Retinal pigment epithelial cell (primary cell): ENCODE measurements around the gene CLCN4.

ENCODE experiments used
- DNase-seq: peaks from one replicate; pipeline ENCODE4 v3.0.0-alpha.2; 2010; ENCODE audit warnings: low read depth
- H3K4me3 ChIP-seq: 2 replicates; pipeline ENCODE4 v1.5.1; 2011; ENCODE audit warnings: mild to moderate bottlenecking, low read length, control low read depth, moderate library complexity
- CTCF ChIP-seq: conservative IDR thresholded peaks from 2 replicates; pipeline ENCODE4 v1.5.1; 2011; ENCODE audit warnings: low read depth, low read length, control low read depth, inconsistent platforms

Gene CLCN4

GRCh38 chrX:10239611-10240064, 82.9 kb downstream of the CLCN4 start:
- TF ChIP-seq CTCF = no peak
- no peak overlapping the region for H3K4me3 ChIP-seq
- no peak for DNase-seq

GRCh38 chrX:10240918-10241317, 84.1 kb downstream of the CLCN4 start:
- no peak overlapping the region for H3K4me3 ChIP-seq
- no peak for TF ChIP-seq CTCF
- no peak for DNase-seq

GRCh38 chrX:10242026-10242425, 85.3 kb downstream of the CLCN4 start:
- H3K4me3 ChIP-seq = no peak overlapping the region
- TF ChIP-seq CTCF = no peak
- no peak for DNase-seq

- no peak for DNase-seq
- no peak overlapping the region for H3K4me3 ChIP-seq
- TF ChIP-seq CTCF = no peak
Observed at GRCh38 chrX:10243106-10243505, 86.3 kb downstream of the CLCN4 start.

- no peak overlapping the region for H3K4me3 ChIP-seq
- TF ChIP-seq CTCF = no peak
- no peak for DNase-seq
Observed at GRCh38 chrX:10244915-10245622, 88.3 kb downstream of the CLCN4 start.

- H3K4me3 ChIP-seq = no peak overlapping the region
- no peak for TF ChIP-seq CTCF
- DNase-seq = no peak
Observed at GRCh38 chrX:10245886-10246285, 89.1 kb downstream of the CLCN4 start.

GRCh38 chrX:10246297-10246696, 89.5 kb downstream of the CLCN4 start:
- no peak overlapping the region for H3K4me3 ChIP-seq
- TF ChIP-seq CTCF = no peak
- DNase-seq = no peak
